AG04450 (cell line): ENCODE results near the gene EEF2. TPM values are rescaled to one million over a fixed set of nuclear protein-coding genes. Genes with fewer than 3 reads are reported as not detected.
A peak's percentile ranks its signal among the peaks of the same experiment; 100 is the strongest.

Source experiments
- CTCF ChIA-PET: fragments of 300-600, 350-600 bp; formaldehyde crosslinking; extraction: SDS; loops from one replicate; lab custom pipeline; 2022; ENCODE audit warnings: antibody characterized with exemption, inconsistent platforms; lab: Charles Lee
- POLR2A ChIA-PET: fragments of 350-600 bp; formaldehyde crosslinking; extraction: SDS; loops from one replicate; lab custom pipeline; 2021; ENCODE audit warnings: antibody characterized with exemption, inconsistent platforms; lab: Yijun Ruan, JAX
- DNase-seq: peaks from one replicate; pipeline ENCODE4 v3.0.0-alpha.2; 2011; ENCODE audit warnings: low read depth, low spot score
- H3K27ac ChIP-seq: one replicate; pipeline ENCODE4 v1.5.1; 2012; ENCODE audit warnings: low read depth, low read length, control low read depth
- H3K27me3 ChIP-seq: one replicate; pipeline ENCODE4 v1.6.0; 2012; ENCODE audit warnings: low read length; ENCODE audit not compliant: control insufficient read depth, insufficient read depth
- H3K4me3 ChIP-seq: 2 replicates; pipeline ENCODE4 v1.5.1; 2011; ENCODE audit warnings: mild to moderate bottlenecking, low read depth, low read length, control low read depth
- H3K9me3 ChIP-seq: 2 replicates; pipeline ENCODE4 v1.5.1; 2012; ENCODE audit warnings: low read length; ENCODE audit not compliant: control insufficient read depth, insufficient read depth
- CTCF ChIP-seq: IDR thresholded peaks from 2 replicates; pipeline ENCODE4 v1.5.1; 2011; ENCODE audit warnings: low read depth, low read length, control low read depth, inconsistent platforms
- polyA plus RNA-seq: library from polyadenylated mRNA; depleted of rRNA; stranded (reverse); fragments of >200 nt; gene quantifications from 2 replicates; pipeline ENCODE4 v1.2.3, GENCODE V29; 2011

The EEF2 gene
- polyA plus RNA-seq, 1 experiment: 1,648 TPM

- Histone ChIP-seq H3K9me3 (no peaks in the 10 kb centered on the region; the same call in 1 of the 2 replicates), H3K27me3 (no peaks in the 10 kb centered on the region), H3K27ac (no peak overlapping the region), H3K4me3 (no peak overlapping the region)
- ChIA-PET CTCF (no interaction called here), POLR2A (interaction anchor here (1.8 to 2.9 kb wide), 2 partner anchors 8 kb away, joined by 4 to 51 read pairs; partner anchors contain the start of gene EEF2)
- TF ChIP-seq CTCF: no peak
- DNase-seq: no peak
These were observed 8.6 kb downstream of the EEF2 start for GRCh38 chr19:3976495-3977241.

- ChIA-PET CTCF (interaction anchor here (0.6 kb wide), 1 partner anchor 750 kb away, joined by 8 read pairs; no protein-coding TSS in a partner anchor), POLR2A (interaction anchor here (0.6 to 2.9 kb wide), 4 partner anchors 9 to 424 kb away, joined by 3 to 51 read pairs (median 6); partner anchors contain the start of gene EEF2)
- TF ChIP-seq CTCF: no peak
- Histone ChIP-seq H3K27ac (no peak overlapping the region), H3K9me3 (no peaks in the 10 kb centered on the region; the same call in 1 of the 2 replicates), H3K27me3 (no peaks in the 10 kb centered on the region), H3K4me3 (no peak overlapping the region)
- DNase-seq: no peak
These were observed 9.6 kb downstream of the EEF2 start for GRCh38 chr19:3975637-3976087.

GRCh38 chr19:3975144-3975543, 10.1 kb downstream of the EEF2 start:
- H3K4me3 ChIP-seq: no peak overlapping the region

GRCh38 chr19:3970808-3971598, 14.3 kb downstream of the EEF2 start, which contains the start of gene DAPK3:
TSS of gene DAPK3 (minus strand) at chr19:3971099. CDS start at chr19:3969735, 1,364 bp downstream.
- POLR2A ChIA-PET: interaction anchor here (1.1 to 5.6 kb wide), 4 partner anchors 11 to 209 kb away, joined by 3 to 221 read pairs (median 16); partner anchors contain the start of genes EEF2 and MRPL54
- H3K9me3 ChIP-seq: no peaks in the 10 kb centered on the region; the same call in 1 of the 2 replicates
- no peaks in the 10 kb centered on the region for H3K27me3 ChIP-seq
- DNase-seq: peak; percentile 95
- CTCF ChIA-PET: interaction anchor here (2.9 kb wide), 1 partner anchor 17 kb away, joined by 18 read pairs; no protein-coding TSS in a partner anchor
- peak within 1 kb of the TSS; percentile 98 for H3K4me3 ChIP-seq
- H3K27ac ChIP-seq: peak within 1 kb of the TSS; percentile 98
- TF ChIP-seq CTCF: no peak

More at GRCh38 chr19:3975144-3975543, 10.1 kb downstream of the EEF2 start:
- no peak for DNase-seq
- TF ChIP-seq CTCF: no peak
- ChIA-PET POLR2A (interaction anchor here (0.9 to 2.9 kb wide), 3 partner anchors 9 to 14 kb away, joined by 3 to 51 read pairs (median 6); partner anchors contain the start of gene EEF2), CTCF (interaction anchor here (0.6 kb wide), 1 partner anchor 749 kb away, joined by 8 read pairs; no protein-coding TSS in a partner anchor)
- Histone ChIP-seq H3K27me3 (no peaks in the 10 kb centered on the region), H3K27ac (no peak overlapping the region), H3K9me3 (no peaks in the 10 kb centered on the region; the same call in 1 of the 2 replicates)
